HG03175 (cell line): ENCODE results near the gene TTL.
"Not testable (repeated sequence)": the region's sequence is repeated elsewhere in the genome, so short reads cannot be mapped to it uniquely, and the experiment has no call there.

Source experiments
- ATAC-seq: cut with Tn5 transposase; IDR thresholded peaks from one replicate; pipeline ENCODE4 v1.9.1; 2021; ENCODE audit warnings: mild to moderate bottlenecking, moderate library complexity; ENCODE audit not compliant: unreplicated experiment

TTL gene

DNA sequence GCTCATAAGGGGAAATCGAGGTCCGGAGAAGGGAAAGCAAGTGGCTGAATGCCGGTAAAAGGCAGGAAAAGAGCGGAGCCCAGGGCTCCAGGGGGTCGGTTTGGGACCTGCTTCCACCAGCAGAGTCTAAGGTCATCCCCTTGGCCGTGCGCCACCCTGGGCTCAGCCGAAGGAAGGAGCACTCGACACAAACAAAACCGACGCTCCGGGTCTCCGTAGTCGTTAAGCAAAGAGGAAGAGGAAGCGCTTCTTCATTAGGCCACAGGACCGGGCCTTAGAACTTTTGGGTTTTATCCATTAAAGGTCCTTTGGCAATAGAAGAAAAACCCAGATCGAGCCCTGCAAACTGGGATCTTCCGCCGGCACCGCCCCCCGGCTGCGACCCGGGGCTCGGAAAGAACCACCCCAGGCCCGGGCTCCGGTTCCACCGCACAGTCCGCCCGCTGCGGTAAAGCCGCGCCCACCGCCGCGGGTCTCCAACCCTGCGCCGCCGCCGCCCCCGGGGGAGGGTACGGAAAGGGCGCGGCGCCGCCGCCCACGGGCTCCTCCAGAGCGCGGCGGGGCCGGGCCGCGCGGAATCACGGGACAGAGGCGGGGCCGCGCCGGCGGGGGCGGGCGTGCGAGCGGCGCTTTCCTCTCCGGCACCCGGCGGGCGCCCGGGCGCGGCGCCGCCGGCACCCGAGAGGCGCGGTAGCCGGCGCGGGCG, at the start of gene TTL:
Gene TTL, plus strand, starts transcription at position 629 of the 706 bp plus-strand sequence. CDS start 189 bp downstream, outside the sequence.
- peak; percentile 71 for ATAC-seq

DNA sequence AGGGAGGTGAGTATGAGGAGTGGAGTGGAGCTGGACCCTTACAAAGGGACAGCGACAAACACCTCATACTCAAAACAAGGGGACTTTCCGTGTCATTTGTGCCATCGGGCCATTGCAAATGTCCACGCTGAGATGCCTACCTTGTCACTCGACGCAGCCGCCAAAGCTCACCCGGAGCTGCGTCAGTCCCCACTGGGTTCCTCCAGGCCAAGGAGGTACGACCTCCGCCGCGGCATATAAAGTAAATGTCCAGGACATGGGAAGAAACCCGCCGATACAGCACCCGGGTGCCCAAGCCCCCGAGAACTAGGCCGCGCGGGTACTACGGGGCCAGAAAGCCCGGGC, 49.6 kb upstream of the TTL start:
- ATAC-seq, result not testable (repeated sequence)

DNA sequence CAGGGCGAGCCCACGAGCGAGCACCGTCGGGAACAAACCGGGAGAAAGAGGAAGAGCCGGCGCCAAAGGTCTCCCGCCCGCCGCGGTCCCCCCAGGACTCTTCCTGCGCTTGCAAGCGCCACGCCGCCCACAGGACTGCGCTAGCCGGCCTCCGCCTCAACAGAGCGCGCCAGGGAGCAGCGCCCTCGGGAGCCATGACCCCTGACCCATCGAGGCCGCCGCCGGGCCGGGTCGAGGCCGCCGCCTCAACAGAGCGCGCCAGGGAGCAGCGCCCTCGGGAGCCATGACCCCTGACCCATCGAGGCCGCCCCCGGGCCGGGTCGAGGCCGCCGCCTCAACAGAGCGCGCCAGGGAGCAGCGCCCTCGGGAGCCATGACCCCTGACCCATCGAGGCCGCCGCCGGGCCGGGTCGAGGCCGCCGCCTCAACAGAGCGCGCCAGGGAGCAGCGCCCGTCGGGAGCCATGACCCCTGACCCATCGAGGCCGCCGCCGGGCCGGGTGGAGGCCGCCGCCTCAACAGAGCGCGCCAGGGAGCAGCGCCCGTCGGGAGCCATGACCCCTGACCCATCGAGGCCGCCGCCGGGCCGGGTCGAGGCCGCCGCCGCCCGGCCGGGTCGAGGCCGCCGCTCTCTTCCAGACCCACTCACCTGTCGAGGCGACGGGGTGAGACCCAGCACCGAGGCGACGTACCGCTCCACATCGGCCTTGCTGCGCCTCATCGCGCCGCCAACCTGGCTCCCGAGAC, 49.0 kb upstream of the TTL start:
- ATAC-seq, result peak; percentile 49

DNA sequence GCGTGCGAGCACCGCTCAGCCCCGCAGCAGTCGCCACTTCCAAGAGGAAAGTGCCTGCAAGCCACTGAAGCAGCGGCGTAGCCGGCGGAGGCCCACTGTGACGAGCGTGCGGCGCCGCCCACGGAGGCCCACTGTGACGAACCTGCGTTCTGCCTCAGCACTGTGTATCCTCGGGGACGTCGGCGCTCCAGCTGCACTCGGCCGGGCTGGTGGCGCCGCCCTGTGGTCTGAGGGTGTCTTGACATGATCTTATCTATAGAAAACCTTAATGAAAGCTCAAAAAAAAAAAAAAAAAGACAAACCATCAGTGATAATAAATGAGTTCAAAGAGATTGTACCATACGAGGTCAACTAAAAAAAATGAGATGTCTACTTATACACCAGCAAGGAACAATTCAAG, 48.5 kb upstream of the TTL start, which contains the start of gene RGPD8:
Gene RGPD8, minus strand, starts transcription at position 166 of the 400 bp plus-strand sequence. CDS start 192 bp downstream, outside the sequence.
- peak; percentile 99 for ATAC-seq

DNA sequence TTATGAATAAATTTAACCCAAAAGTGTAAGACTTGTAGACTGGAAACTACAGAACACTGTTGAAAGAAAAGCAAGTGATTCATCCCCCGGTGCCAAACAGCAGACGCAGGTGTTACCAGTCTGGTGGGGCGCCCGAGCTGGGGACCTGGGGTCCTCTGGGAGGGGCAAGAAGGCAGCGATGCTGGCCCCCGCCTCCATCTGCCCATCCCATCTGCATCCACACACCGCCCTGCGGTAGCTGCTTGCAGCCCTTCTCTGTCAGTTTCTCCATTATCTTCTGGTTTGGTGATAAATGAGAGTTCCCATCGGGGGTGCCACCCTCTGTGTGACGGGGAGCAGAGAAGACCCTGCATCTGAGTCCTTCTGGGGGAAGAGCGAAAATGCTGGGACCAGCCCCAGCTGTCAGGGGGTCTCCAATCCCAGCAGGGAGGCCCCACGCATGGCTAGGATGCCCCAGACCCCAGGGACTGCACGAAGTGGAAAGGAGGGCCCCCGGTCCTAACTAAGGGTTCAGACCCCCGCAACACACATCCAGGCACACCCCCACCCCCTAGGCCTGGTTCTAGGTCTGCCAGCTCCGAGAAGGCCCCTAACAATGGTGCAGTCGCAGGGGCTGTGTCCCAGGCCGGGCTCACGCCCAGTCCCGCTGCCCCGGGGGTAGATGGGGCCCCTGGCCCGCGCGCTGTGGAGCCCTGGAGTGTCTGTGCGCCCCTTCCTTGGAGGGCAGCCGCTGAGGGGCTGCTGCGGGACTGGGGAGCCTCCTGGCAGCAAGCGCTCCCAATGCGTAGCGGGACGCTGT, 47.8 kb upstream of the TTL start:
- no peak for ATAC-seq

DNA sequence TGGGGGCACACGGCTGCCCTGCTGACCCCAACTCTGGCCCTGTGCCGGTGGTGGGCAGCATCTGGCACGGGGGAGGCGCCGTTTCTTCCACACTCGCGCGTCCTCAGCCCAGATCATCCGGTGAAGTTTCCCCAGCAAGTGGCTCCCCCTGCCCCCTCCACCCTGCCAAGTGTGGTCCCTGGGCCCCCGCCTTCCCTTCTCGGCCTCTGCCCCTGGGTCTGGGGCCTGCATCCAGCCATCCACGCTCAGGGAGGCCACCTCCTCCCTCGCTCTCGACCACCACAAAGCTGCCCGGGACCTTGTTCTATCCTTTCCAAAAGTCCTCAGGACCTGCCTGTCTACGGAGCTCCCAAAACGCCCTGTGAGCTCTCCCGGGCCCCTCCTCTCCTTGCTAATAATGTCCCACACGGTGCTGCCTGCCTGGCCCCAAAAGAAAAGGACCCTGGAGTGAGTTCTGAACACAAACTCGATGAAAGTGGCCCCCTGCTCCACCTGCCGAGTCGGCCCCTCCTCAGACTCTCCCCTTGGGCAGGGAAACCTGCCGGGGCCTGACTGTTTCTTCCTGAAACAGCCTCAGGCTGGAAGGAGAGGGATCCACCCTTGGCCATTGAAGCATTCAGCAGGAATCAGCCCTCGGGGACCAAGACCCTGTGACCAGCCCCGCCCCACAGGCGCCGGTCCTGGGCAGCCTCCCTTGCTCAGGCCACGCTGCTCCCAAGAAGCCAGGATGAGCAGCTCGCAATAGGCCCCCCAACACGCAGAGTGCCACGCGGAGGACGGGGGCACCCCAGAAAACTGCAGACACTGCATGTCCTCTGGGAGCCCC, 46.9 kb upstream of the TTL start:
- ATAC-seq, result not testable (repeated sequence)

DNA sequence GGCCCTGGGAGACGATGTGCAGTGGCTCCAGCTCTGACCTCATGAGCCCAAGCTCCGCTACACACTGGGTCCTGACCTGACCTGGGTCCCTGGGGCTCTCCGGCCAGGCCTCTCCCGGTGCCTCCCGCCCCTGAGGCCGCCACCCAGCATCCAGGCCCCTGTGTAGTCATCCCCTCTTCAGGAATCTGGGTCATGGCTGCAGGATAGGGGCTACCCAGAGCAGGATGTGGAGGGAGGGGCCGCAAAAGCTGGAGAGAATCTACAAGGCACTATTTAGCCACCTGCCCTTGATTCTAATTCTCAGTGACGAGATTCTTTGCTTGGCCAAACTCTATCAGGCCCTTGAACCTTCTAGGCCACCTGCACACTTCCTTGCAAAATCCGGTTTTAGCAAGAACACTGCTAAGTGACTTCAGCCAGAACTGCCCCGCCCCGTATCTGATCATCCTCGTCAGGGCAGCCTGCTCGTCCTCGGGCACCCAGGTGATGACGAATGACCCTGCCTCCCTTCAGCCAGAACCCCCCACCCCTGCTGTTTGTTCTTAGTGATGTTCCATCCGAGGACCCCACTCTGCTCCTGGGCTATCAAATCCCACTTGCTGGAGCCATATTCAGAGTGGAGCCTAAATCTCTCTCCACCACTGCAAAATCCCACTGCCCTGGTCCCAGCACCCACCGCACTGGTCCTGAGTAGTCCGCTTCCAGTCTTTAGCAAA, 46.1 kb upstream of the TTL start:
- ATAC-seq, result not testable (repeated sequence)

DNA sequence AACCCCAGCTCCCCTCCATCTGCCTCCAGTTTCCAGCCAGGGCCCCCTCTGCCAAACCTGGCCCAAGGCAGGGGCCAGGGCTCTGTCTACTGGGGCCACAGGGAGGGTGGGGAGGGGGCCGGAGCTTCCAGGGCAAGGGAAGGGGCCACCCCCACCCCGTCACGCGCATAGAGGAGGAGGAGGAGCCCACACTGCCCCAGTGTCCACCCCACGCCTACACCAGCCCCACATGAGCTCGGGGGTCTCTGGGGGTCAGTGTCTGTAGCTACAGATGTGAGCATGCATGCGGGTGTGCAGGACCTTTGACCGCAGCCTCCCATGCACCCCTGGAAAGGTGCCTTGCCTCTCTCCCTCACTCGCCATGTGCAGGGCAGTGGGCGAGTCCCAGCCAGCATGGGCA, 45.0 kb upstream of the TTL start:
- ATAC-seq, result not testable (repeated sequence)

DNA sequence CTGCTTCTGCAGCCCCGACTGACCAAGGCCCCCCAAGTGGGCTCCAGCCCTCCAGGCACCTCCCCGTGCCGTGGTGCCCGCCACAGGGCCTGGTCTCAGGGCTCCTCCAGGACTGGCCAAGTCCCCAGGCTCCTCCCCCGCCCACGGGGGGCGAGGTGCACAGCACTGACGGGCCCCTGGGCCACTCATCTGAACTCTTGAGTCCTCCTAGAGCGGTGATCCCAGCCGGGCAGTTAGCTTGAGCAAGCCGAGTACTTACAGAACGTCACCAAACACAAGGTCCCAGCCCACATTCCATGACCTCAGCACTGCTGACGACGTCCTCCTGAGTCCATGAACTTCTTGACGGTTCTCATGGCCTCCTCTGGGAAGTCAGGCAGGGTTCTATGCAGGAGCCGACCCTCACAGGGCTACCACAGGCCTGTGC, 44.5 kb upstream of the TTL start:
- not testable (repeated sequence) for ATAC-seq

DNA sequence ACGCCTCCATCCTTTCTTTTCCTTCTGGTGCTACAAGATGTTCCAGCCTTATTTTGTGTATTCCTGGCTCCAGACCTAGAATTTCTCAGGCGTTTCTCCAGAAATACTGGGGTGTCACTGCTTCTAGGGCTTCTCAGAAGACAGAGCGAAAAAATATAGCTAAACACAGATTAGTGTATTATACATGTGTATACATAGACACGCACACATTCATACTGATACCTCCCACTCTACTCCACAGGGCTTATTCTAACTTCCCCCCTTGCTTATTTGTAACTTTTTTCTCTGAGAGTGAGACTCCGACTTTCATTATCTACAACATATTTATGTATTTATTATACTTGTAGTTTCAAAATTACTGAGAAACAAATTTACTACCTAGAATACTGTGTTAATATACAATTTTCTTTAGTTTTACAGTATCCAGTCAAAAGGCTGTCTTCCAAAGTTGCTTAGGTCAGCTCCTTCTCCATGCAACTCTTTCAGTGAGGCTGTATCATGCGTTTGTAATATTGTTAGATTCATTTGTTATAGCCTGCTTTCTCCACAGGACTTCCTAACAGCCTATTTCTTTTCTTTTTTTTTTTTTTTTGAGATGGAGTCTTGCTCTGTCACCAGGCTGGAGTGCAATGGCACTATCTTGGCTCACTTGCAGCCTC, 43.2 kb upstream of the TTL start:
- ATAC-seq, result not testable (repeated sequence)

DNA sequence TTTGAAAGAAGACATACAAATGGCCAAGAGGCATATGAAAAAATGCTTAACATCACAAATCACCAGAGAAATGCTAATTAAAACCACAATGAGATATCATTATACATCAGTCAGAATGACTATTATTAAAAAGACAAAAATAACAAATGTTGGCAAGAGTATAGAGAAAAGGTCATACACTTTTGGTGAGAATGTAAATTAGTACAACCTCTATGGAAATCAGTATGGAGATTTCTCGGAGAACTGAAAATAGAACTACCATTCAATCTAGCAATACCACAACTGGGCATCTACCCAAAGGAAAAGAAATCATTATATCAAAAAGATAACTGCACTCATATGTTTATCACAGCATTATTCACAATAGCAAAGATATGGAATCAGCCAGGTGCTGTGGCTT, 37.7 kb upstream of the TTL start:
- ATAC-seq, result not testable (repeated sequence)

DNA sequence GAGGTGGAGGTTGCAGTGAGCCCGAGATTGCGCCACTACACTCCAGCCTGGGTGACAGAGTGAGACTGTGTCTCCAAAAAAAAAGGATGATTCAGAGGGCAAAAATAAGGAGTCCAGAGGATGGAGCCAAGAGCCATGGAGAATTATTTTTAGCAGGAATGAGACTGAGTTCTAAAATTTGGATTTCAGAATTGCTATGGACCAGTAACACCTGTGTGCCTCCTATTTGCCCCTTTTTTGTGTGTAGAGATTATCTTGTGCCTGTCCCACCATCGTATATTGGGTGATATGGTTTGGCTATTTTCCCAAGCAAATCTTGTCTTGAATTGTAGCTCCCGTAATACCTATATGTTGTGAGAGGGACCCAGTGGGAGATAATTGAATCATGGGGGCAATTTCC, 32.1 kb upstream of the TTL start:
- no peak for ATAC-seq

DNA sequence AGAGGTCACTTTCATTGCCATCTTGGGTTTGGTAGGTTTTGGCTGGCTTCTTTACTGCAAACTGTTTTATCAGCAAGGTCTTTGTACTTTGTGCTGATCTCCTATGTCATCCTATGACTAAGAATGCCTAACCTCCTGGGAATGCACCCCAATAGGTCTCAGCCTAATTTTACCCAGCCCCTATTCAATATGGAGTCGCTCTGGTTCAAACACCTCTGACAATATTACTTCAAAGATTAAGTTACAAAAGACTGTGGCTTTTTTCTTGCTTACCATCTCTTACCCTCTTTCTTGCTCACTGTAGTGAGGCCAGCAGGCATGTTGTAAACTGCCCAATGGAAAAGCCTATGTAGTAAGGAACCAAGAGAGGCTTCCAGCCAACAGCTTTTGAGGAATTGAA, 30.6 kb upstream of the TTL start:
- no peak for ATAC-seq

DNA sequence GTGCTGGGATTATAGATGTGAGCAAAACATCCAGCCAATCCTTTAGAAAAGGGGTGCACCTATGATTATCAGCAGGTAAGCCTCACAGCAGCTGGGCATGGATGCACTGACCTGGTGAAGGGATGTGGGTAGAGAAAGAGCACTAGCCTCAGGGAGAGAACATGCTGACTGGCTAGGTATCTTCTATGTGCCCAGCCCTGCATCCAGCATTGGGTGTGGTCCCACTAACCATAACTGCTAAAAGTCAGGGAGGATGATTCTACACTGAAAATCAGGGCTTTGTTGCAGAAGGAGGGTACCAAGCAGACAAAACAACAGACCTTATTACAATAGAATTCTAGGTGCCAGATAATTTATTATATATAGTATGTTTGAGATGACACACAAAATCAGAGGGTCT, 27.4 kb upstream of the TTL start:
- no peak for ATAC-seq

DNA sequence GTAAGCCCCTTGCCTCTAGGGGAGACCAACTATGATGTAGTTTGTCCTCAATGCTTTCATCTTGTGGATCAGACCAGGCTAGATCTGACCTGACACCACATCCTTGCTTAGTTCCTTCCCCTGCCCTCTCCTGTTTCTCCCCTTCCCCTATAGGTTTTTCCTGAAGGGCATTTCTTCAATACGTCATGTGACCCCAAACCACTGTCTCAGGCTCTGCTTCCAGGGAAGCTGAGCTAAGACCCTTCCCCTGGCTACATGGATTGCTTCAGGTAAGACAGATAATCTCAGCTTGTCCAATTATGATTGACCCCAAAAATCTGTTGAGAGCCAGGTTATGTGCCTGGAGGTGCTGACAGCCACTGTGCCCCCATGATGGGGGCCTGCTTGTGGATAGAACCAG, 22.6 kb upstream of the TTL start:
- no peak for ATAC-seq

DNA sequence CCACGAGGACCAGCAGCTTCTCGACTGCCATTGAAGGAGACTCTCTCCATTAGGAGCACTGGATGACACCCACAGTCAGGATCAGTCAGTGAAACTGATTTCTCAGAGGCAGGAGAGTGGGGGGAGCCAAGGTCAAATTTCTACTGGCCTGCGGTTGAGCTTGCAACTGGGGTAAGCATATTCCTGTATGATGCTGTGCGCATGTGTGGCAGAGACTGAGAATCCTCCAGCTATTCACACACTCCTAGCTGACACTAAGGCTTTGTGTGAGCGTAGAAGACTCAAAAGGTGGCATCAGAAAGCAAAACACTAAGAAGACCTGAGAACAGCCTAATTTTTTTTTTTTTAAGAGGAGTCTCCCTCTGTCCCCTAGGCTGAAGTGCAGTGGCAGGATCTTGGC, 19.8 kb upstream of the TTL start:
- ATAC-seq, result no peak

DNA sequence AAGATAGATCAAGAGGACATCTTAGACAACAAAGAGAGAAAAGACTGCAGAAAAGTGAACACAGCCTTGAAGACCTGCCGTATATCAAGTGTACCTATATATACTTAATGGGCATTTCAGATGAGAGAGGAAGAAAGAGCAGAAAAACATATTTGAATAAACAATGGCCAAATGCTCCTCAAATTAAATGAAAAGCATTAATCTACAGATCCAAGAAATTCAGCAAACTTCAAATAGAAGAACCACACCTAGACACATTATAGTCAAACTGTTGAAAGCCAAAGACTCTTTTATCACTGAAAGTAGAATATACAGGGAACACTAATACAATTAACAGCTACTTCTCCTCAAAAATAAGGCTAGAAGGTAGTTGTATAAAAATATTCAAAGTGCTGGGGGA, 18.7 kb upstream of the TTL start:
- no peak for ATAC-seq

DNA sequence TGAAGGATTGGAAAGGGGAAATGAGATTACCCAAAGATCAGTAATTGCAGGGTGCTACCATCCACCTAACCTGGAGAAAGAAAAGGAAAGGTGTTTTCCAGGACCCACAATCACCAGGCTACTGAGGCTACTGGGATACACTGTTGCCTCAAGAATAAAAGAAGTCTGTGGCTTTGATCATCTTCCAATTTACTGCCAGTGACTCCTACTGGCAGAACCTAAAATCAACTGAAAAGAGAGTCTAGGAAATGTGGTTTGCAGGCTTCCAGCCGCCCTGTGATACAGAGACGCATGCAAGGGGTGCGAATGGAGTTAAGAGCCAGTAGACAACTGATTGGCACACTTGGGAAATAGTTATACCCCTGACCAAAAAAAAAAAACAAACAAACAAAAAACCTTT, 16.6 kb upstream of the TTL start:
- ATAC-seq, result no peak

DNA sequence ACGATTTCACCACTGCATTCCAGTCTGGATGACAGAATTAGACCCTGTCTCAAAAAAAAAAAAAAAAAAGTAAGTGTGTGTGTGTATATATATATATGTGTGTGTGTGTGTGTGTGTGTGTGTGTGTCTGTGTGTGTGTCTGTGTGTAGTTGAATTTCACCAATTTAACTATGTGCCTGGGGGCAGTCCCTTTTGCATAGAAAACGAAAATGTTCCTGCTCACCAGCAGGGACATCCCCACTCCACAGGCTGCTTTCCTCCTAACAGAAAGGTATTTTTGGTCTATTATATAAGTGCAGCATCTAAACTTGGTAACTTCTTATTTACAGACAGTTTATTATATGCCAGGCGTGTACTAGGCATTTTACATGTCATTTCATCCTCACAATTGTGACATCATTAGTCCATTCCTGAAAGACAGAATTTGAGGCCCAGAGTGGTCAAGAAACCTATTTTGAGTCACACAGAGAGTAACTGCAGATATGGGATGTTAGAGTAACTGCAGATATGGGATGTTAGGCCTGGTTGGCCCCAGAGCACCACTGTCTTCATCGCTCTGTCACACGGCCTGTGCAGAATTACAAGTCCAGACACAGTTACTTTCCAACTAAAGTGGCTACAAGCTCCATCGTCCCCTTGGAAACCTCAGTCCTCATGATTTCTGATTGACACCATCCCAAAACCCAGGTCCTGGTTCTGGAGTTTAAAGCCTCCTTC, 9.3 kb upstream of the TTL start:
- ATAC-seq, result no peak
